Stimulated activated CD4-positive, alpha-beta T cell treated with anti-CD3 and anti-CD28 coated beads, TNF-alpha, amount 100 ng/mL, for 48 hours (primary cell): ENCODE measurements around the gene RASD1.
"Not testable (repeated sequence)": the region's sequence is repeated elsewhere in the genome, so short reads cannot be mapped to it uniquely, and the experiment has no call there.

Source experiments
- DNase-seq, 3 donors: peaks; one replicate each; pipeline ENCODE4 v3.0.0-alpha.2; 2020; ENCODE audit warnings: low read depth in 3 of 3

Gene RASD1

GRCh38 chr17:17469358-17469757 is 26.8 kb downstream of the RASD1 start:
- no peak for DNase-seq

GRCh38 chr17:17468217-17469010 is 27.8 kb downstream of the RASD1 start:
- DNase-seq, result no peak

GRCh38 chr17:17467720-17468119 is 28.5 kb downstream of the RASD1 start:
- DNase-seq, result no peak

GRCh38 chr17:17467016-17467415 is 29.2 kb downstream of the RASD1 start:
- DNase-seq, result no peak

- DNase-seq, result no peak
These were observed 29.7 kb downstream of the RASD1 start for GRCh38 chr17:17466511-17466910.

- not testable (repeated sequence) for DNase-seq
These were observed 30.3 kb downstream of the RASD1 start for GRCh38 chr17:17465878-17466277.

- DNase-seq, result no peak
These were observed 32.4 kb downstream of the RASD1 start for GRCh38 chr17:17463821-17464220.

GRCh38 chr17:17462048-17462824 is 34.0 kb downstream of the RASD1 start:
- no peak for DNase-seq

- DNase-seq, result no peak
These were observed 36.2 kb downstream of the RASD1 start for GRCh38 chr17:17460038-17460437.

GRCh38 chr17:17457680-17458079 is 38.5 kb downstream of the RASD1 start:
- DNase-seq, result no peak

GRCh38 chr17:17456251-17456650 is 39.9 kb downstream of the RASD1 start:
- DNase-seq, result no peak

GRCh38 chr17:17455173-17455572 is 41.0 kb downstream of the RASD1 start:
- no peak for DNase-seq

GRCh38 chr17:17454700-17455099 is 41.5 kb downstream of the RASD1 start:
- not testable (repeated sequence) for DNase-seq

GRCh38 chr17:17454276-17454675 is 41.9 kb downstream of the RASD1 start:
- no peak for DNase-seq

- DNase-seq, result no peak
These were observed 43.1 kb downstream of the RASD1 start for GRCh38 chr17:17453088-17453487.

GRCh38 chr17:17448723-17449122 is 47.5 kb downstream of the RASD1 start:
- no peak for DNase-seq

- no peak for DNase-seq
These were observed 48.1 kb downstream of the RASD1 start for GRCh38 chr17:17448076-17448475.

GRCh38 chr17:17447264-17447663 is 48.9 kb downstream of the RASD1 start:
- no peak for DNase-seq

- DNase-seq, result no peak
These were observed 49.5 kb downstream of the RASD1 start for GRCh38 chr17:17446666-17447155.

GRCh38 chr17:17445925-17446665 is 50.1 kb downstream of the RASD1 start:
- DNase-seq, result no peak

GRCh38 chr17:17445296-17445924 is 50.8 kb downstream of the RASD1 start:
- DNase-seq, result no peak
